ENCODE results near the gene MPV17L2.

DNA sequence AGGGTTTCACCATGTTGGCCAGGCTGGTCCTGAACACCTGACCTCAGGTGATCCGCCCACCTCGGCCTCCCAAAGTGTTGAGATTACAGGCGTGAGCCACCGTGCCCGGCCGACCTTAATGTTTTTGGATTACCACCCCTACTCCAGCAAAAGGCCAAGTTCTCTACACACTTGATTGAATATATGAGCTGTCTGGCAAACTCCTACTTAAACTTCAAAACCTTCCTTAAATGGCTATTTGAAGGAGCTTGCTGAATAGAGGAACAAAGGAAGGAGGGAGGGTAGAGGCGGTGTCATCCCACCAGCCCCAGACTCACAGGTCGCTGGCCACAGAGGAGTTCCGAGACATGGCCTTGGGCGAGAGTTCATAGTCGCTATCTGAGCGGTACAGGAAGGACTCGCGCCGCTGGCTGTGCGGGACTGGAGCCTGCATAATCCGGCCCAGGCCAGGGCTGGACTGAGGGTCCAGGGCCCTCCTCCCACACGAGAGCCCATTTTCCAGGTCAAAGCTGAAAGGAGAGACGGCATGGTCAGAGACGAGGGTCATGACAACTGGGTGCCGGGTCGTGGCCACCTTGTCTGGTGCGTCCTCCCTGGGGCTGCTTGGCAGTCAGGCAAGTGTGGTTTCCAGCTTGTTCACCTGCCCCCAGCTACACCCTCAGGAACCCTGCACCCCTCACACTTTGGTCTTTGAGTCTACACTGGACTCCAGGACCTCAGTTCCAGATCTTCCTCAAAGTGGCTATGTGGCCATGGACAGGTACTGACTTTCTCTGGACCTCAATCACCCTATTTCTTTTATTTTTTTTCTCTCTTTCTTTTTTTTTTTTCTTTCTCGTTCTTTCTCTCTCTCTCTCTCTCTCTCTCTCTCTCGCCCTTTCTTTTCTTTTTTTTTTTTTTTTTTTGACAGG lies 29.1 kb downstream of the MPV17L2 start:
- TF ChIP-seq, protein P1, sequence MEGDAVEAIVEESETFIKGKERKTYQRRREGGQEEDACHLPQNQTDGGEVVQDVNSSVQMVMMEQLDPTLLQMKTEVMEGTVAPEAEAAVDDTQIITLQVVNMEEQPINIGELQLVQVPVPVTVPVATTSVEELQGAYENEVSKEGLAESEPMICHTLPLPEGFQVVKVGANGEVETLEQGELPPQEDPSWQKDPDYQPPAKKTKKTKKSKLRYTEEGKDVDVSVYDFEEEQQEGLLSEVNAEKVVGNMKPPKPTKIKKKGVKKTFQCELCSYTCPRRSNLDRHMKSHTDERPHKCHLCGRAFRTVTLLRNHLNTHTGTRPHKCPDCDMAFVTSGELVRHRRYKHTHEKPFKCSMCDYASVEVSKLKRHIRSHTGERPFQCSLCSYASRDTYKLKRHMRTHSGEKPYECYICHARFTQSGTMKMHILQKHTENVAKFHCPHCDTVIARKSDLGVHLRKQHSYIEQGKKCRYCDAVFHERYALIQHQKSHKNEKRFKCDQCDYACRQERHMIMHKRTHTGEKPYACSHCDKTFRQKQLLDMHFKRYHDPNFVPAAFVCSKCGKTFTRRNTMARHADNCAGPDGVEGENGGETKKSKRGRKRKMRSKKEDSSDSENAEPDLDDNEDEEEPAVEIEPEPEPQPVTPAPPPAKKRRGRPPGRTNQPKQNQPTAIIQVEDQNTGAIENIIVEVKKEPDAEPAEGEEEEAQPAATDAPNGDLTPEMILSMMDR (conservative IDR thresholded peaks at IDR 0.05): no peak
- no peak for TF ChIP-seq EZH2 (IDR thresholded peaks at IDR 0.05; ENCODE audit: low read depth)

Data from PC-9 (cell line).